SK-N-SH (cell line): ENCODE data around the gene EGFL8. TPM values are rescaled to one million over a fixed set of nuclear protein-coding genes. Genes with fewer than 3 reads are reported as not detected.

Source experiments
- CTCF ChIA-PET: fragments of 300-600, 350-600 bp; formaldehyde crosslinking; extraction: SDS; loops from one replicate; lab custom pipeline; 2021; lab: Yijun Ruan, JAX
- POLR2A ChIA-PET: fragments of 350-600 bp; sonication (Branson Sonifier 250); formaldehyde crosslinking; extraction: SDS; loops from one replicate; lab custom pipeline; 2020; ENCODE audit warnings: antibody characterized with exemption, inconsistent platforms; lab: Yijun Ruan, JAX
- DNase-seq: peaks from one replicate; pipeline ENCODE4 v3.0.0; 2012
- H2AFZ ChIP-seq: fragments of 200-600 bp; sonication (generic); 2 replicates; pipeline ENCODE4 v1.8.1; 2016; ENCODE audit warnings: antibody characterized with exemption, mild to moderate bottlenecking, low read depth
- H3F3A ChIP-seq: fragments of 200-600 bp; sonication (generic); replicated peaks from 2 replicates; pipeline ENCODE3; 2016; ENCODE audit warnings: antibody characterized with exemption, mild to moderate bottlenecking; ENCODE audit not compliant: insufficient read depth
- H3K27ac ChIP-seq, 2 experiments: fragments of 200-500 bp in 1 of 2; fragments of 200-600 bp in 1 of 2; sonication (Bioruptor generic) in 1 of 2; sonication (generic), shearing (Covaris generic) in 1 of 2; 2 replicates each; pipeline versions ENCODE4 v1.5.1 to v1.6.1; 2014 to 2016; ENCODE audit warnings: low read depth in 2 of 2, inconsistent platforms in 1 of 2, low read length in 1 of 2, mild to moderate bottlenecking in 1 of 2, mixed read lengths in 1 of 2
- H3K27me3 ChIP-seq: fragments of 200-600 bp; sonication (generic), shearing (Covaris generic); 2 replicates; pipeline ENCODE4 v1.6.1; 2016; ENCODE audit warnings: mixed run types; ENCODE audit not compliant: insufficient read depth
- H3K36me3 ChIP-seq, 2 experiments: fragments of 200-500 bp in 1 of 2; fragments of 200-600 bp in 1 of 2; sonication (Bioruptor generic) in 1 of 2; sonication (generic) in 1 of 2; replicated peaks in 1 of 2; 2 replicates each; pipeline versions ENCODE3 to v1.5.1; 2014 to 2016; ENCODE audit warnings: low read length in 1 of 2, mild to moderate bottlenecking in 1 of 2; ENCODE audit not compliant: insufficient read depth in 2 of 2, control insufficient read depth in 1 of 2
- H3K4me1 ChIP-seq, 2 experiments: fragments of 200-500 bp in 1 of 2; fragments of 200-600 bp in 1 of 2; sonication (Bioruptor generic) in 1 of 2; sonication (generic), shearing (Covaris generic) in 1 of 2; 2 replicates each; pipeline versions ENCODE4 v1.5.1 to v1.6.1; 2014 to 2016; ENCODE audit warnings: low read depth in 1 of 2, low read length in 1 of 2, mixed run types in 1 of 2; ENCODE audit not compliant: insufficient read depth in 2 of 2, control insufficient read depth in 1 of 2
- H3K4me2 ChIP-seq: fragments of 200-600 bp; sonication (generic), shearing (Covaris generic); 2 replicates; pipeline ENCODE4 v1.6.1; 2017; ENCODE audit warnings: mixed run types
- H3K4me3 ChIP-seq, 2 experiments: fragments of 200-500 bp in 1 of 2; fragments of 200-600 bp in 1 of 2; sonication (Bioruptor generic) in 1 of 2; sonication (generic), shearing (Covaris generic) in 1 of 2; 2 replicates each; pipeline versions ENCODE4 v1.5.1 to v1.8.1; 2014 to 2016; ENCODE audit warnings: low read depth in 2 of 2, inconsistent platforms in 1 of 2, low read length in 1 of 2, mild to moderate bottlenecking in 1 of 2, mixed read lengths in 1 of 2, moderate library complexity in 1 of 2
- H3K79me2 ChIP-seq: fragments of 200-600 bp; sonication (generic); 2 replicates; pipeline ENCODE4 v1.8.1; 2017; ENCODE audit warnings: mild to moderate bottlenecking; ENCODE audit not compliant: insufficient read depth
- H3K9ac ChIP-seq: fragments of 200-600 bp; sonication (generic); 2 replicates; pipeline ENCODE4 v1.6.1; 2017; ENCODE audit warnings: mixed run types
- H3K9me2 ChIP-seq: fragments of 200-600 bp; sonication (generic); 2 replicates; pipeline ENCODE4 v1.6.1; 2017; ENCODE audit warnings: mixed run types
- H3K9me3 ChIP-seq: fragments of 200-600 bp; sonication (generic); 2 replicates; pipeline ENCODE4 v1.6.1; 2017; ENCODE audit warnings: mixed run types, mild to moderate bottlenecking, moderate library complexity
- H4K20me1 ChIP-seq: fragments of 200-600 bp; sonication (generic); 2 replicates; pipeline ENCODE4 v1.6.1; 2017; ENCODE audit warnings: mild to moderate bottlenecking, mixed run types; ENCODE audit not compliant: insufficient read depth
- ELF1 ChIP-seq: IDR thresholded peaks from 2 replicates; pipeline ENCODE4 v1.4.0; 2012
- FOXM1 ChIP-seq: IDR thresholded peaks from 2 replicates; pipeline ENCODE4 v1.4.0; 2012; ENCODE audit warnings: low read depth, mild to moderate bottlenecking
- GATA2 ChIP-seq: sonication (generic); formaldehyde crosslinking; IDR thresholded peaks from 2 replicates; pipeline ENCODE4 v1.5.0; 2020; ENCODE audit warnings: mild to moderate bottlenecking, missing genetic modification reagents
- JUND ChIP-seq: IDR thresholded peaks from 2 replicates; pipeline ENCODE4 v1.4.0; 2012
- RCOR1 ChIP-seq: fragments of 150-350 bp; IDR thresholded peaks from 2 replicates; pipeline ENCODE4 v1.6.1; 2017; ENCODE audit warnings: antibody characterized with exemption, low read length
- RXRA ChIP-seq: IDR thresholded peaks from 2 replicates; pipeline ENCODE4 v1.4.0; 2012; ENCODE audit warnings: low read depth, mild to moderate bottlenecking, borderline replicate concordance
- SMC3 ChIP-seq: IDR thresholded peaks from 2 replicates; pipeline ENCODE4 v1.6.1; 2012; ENCODE audit warnings: low read depth, low read length, improper control_type of control experiment
- TAF1 ChIP-seq: IDR thresholded peaks from 2 replicates; pipeline ENCODE4 v1.6.1; 2012; ENCODE audit warnings: low read depth, mild to moderate bottlenecking, low read length, moderate library complexity, borderline replicate concordance
- WGBS: methylation state at CpG from one replicate; pipeline ENCODE4 v1.1.6; 2017; ENCODE audit warnings: low lambda C conversion rate; 5-methylcytosine and 5-hydroxymethylcytosine counted together
- polyA plus RNA-seq, 3 experiments: library from polyadenylated mRNA; depleted of rRNA; stranded (reverse); fragments of >200 nt; gene quantifications; 2 replicates each; pipeline ENCODE4 v1.2.3, GENCODE V29; 2012
- TF ChIP-seq, protein P1 (sequence below): IDR thresholded peaks from 2 replicates; pipeline ENCODE4 v1.4.0; 2012; ENCODE audit warnings: low read depth, borderline replicate concordance
- TF ChIP-seq, protein P2 (sequence below): IDR thresholded peaks from 2 replicates; pipeline ENCODE4 v1.6.1; 2012; ENCODE audit warnings: mild to moderate bottlenecking, low read depth, low read length, moderate library complexity
- TF ChIP-seq, protein P3 (sequence below): fragments of 150-350 bp; IDR thresholded peaks from 2 replicates; pipeline ENCODE4 v1.6.1; 2017; ENCODE audit warnings: antibody characterized with exemption, low read length, low read depth, borderline replicate concordance
- TF ChIP-seq, protein P4 (sequence below): IDR thresholded peaks from 2 replicates; pipeline ENCODE4; 2012

EGFL8 gene
- polyA plus RNA-seq, 1 of the 3 experiments (the other 2 are of a cell fraction) = 7.7 TPM

DNA sequence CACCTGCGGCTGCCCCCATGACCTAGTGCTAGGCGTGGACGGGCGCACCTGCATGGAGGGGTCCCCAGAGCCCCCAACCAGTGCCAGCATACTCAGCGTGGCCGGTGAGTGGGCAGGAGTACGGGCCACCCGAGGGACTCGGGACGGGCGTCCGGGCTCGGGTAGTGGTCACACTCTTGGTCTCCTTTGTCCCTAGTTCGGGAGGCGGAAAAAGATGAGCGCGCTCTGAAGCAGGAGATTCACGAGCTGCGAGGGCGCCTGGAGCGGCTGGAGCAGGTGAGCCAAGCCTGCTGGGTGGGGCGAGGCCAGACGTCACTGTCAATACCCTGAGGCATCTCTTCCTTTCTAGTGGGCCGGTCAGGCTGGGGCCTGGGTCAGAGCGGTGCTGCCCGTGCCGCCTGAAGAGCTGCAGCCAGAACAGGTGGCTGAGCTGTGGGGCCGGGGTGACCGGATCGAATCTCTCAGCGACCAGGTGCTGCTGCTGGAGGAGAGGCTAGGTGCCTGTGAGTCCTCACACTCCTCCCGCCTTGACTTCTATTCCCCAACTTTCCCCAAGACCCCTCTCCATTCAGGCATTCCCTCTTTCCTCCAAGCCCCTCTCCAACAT lies 2.9 kb downstream of the EGFL8 start:
- no peaks in the 10 kb centered on the region for H3K27me3 ChIP-seq
- peaks cover 10 to 36% of the 10 kb centered on the region in 2 experiments for H3K36me3 ChIP-seq
- H3K9me2 ChIP-seq = no peaks in the 10 kb centered on the region
- no peaks in the 10 kb centered on the region for H4K20me1 ChIP-seq
- peaks cover 2% of the 10 kb centered on the region for H3F3A ChIP-seq
- no peak for DNase-seq
- H2AFZ ChIP-seq = no peak overlapping the region
- CTCF ChIA-PET = interaction anchor here (1.0 to 1.5 kb wide), 3 partner anchors 48 to 120 kb away, joined by 3 to 4 read pairs (median 3); no protein-coding TSS in a partner anchor
- no peak overlapping the region for H3K4me2 ChIP-seq
- H3K9ac ChIP-seq = no peak overlapping the region
- H3K27ac ChIP-seq = no peak overlapping the region
- no peaks in the 10 kb centered on the region for H3K9me3 ChIP-seq
- H3K4me1 ChIP-seq = no peaks in the 10 kb centered on the region
- POLR2A ChIA-PET = no interaction called here
- 91% methylated on average over 21 of the region's 32 CpGs for WGBS
- H3K4me3 ChIP-seq = no peak overlapping the region
- TF ChIP-seq, protein P1, sequence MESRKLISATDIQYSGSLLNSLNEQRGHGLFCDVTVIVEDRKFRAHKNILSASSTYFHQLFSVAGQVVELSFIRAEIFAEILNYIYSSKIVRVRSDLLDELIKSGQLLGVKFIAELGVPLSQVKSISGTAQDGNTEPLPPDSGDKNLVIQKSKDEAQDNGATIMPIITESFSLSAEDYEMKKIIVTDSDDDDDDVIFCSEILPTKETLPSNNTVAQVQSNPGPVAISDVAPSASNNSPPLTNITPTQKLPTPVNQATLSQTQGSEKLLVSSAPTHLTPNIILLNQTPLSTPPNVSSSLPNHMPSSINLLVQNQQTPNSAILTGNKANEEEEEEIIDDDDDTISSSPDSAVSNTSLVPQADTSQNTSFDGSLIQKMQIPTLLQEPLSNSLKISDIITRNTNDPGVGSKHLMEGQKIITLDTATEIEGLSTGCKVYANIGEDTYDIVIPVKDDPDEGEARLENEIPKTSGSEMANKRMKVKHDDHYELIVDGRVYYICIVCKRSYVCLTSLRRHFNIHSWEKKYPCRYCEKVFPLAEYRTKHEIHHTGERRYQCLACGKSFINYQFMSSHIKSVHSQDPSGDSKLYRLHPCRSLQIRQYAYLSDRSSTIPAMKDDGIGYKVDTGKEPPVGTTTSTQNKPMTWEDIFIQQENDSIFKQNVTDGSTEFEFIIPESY = no peak
- no peak for TF ChIP-seq RCOR1
- TF ChIP-seq, protein P2, sequence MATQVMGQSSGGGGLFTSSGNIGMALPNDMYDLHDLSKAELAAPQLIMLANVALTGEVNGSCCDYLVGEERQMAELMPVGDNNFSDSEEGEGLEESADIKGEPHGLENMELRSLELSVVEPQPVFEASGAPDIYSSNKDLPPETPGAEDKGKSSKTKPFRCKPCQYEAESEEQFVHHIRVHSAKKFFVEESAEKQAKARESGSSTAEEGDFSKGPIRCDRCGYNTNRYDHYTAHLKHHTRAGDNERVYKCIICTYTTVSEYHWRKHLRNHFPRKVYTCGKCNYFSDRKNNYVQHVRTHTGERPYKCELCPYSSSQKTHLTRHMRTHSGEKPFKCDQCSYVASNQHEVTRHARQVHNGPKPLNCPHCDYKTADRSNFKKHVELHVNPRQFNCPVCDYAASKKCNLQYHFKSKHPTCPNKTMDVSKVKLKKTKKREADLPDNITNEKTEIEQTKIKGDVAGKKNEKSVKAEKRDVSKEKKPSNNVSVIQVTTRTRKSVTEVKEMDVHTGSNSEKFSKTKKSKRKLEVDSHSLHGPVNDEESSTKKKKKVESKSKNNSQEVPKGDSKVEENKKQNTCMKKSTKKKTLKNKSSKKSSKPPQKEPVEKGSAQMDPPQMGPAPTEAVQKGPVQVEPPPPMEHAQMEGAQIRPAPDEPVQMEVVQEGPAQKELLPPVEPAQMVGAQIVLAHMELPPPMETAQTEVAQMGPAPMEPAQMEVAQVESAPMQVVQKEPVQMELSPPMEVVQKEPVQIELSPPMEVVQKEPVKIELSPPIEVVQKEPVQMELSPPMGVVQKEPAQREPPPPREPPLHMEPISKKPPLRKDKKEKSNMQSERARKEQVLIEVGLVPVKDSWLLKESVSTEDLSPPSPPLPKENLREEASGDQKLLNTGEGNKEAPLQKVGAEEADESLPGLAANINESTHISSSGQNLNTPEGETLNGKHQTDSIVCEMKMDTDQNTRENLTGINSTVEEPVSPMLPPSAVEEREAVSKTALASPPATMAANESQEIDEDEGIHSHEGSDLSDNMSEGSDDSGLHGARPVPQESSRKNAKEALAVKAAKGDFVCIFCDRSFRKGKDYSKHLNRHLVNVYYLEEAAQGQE = no peak
- no peak for TF ChIP-seq ELF1
- no peak for TF ChIP-seq FOXM1
- peaks cover 7% of the 10 kb centered on the region for H3K79me2 ChIP-seq

DNA sequence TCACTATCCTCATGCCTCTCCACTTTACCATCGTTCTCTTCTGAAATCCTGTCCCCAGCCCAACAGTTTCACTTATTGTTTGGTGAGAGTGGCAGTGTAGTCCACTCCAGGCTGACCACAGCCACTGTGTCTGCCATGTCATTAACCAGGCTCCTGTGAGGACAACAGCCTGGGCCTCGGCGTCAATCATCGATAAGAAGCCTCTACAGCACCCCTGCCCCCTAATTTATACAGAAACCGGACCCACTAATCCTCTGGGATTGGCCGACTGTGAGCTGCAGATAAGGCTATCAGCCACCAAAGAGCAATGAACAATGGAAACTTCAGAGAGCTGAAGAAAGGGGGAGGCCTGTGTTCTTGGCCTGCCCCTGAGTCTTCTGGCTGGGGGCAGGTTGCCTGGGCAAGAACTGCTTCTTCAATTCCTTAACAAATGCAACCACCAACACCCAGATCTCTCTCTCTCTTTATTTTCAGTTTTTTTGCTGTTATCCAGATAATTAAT lies 3.4 kb downstream of the EGFL8 start:
- 91% methylated on average over 6 of the region's 6 CpGs for WGBS
- no peaks in the 10 kb centered on the region for H3K27me3 ChIP-seq
- peaks cover 0 to 1% of the 10 kb centered on the region in 2 experiments; a peak in 1 of 4 replicates for H3K4me1 ChIP-seq
- no peaks in the 10 kb centered on the region for H4K20me1 ChIP-seq
- H3K4me3 ChIP-seq = no peak overlapping the region
- no peak overlapping the region for H2AFZ ChIP-seq
- no peak overlapping the region for H3K4me2 ChIP-seq
- H3K27ac ChIP-seq = no peak overlapping the region
- H3K9me2 ChIP-seq = no peaks in the 10 kb centered on the region
- ChIA-PET POLR2A (no interaction called here), CTCF (interaction anchor here (1.2 kb wide), 1 partner anchor 49 kb away, joined by 3 read pairs; no protein-coding TSS in a partner anchor)
- peaks cover 13% of the 10 kb centered on the region for H3K79me2 ChIP-seq
- TF ChIP-seq, protein P3, sequence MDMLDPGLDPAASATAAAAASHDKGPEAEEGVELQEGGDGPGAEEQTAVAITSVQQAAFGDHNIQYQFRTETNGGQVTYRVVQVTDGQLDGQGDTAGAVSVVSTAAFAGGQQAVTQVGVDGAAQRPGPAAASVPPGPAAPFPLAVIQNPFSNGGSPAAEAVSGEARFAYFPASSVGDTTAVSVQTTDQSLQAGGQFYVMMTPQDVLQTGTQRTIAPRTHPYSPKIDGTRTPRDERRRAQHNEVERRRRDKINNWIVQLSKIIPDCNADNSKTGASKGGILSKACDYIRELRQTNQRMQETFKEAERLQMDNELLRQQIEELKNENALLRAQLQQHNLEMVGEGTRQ = no peak
- TF ChIP-seq JUND (no peak), TAF1 (no peak), GATA2 (CRISPR knock-in tag) (no peak), RXRA (no peak), RCOR1 (no peak), FOXM1 (no peak), SMC3 (no peak)
- TF ChIP-seq, protein P4, sequence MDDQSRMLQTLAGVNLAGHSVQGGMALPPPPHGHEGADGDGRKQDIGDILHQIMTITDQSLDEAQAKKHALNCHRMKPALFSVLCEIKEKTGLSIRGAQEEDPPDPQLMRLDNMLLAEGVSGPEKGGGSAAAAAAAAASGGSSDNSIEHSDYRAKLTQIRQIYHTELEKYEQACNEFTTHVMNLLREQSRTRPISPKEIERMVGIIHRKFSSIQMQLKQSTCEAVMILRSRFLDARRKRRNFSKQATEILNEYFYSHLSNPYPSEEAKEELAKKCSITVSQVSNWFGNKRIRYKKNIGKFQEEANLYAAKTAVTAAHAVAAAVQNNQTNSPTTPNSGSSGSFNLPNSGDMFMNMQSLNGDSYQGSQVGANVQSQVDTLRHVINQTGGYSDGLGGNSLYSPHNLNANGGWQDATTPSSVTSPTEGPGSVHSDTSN = no peak
- H3K9ac ChIP-seq = no peak overlapping the region
- H3K9me3 ChIP-seq = no peaks in the 10 kb centered on the region
- H3F3A ChIP-seq = peaks cover 2% of the 10 kb centered on the region
- no peak for DNase-seq
- peaks cover 9 to 36% of the 10 kb centered on the region in 2 experiments for H3K36me3 ChIP-seq
